ENCODE measurements around the gene STEAP1B. TPM values are rescaled to one million over a fixed set of nuclear protein-coding genes. Genes with fewer than 3 reads are reported as not detected.

STEAP1B gene
- total and polyA plus RNA-seq, 4 donors = 0.06 to 0.28 (median 0.08) TPM; not detected in 1

DNA sequence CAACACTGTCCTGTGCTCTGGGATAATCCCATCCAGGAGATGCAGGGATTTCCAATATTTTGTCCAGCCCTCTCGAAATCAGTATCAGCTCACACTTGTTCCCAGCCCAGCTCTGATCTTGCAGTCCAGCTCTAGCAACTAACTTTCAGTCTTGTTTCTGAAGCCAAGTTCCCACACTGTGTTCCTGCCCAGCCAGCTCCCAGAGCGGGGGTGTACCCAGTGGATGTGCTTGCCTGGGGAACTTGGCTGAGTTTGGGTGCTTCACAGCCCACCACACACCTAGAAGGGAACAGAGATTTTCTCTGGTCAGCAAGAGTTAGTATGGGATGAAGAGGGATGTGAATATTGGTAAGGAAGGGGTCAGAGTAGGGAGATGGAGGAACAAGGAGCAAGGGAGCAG, 85.6 kb downstream of the STEAP1B start:
- Histone ChIP-seq H3K36me3 (ENCODE audit: control insufficient read depth in 4 of 4, insufficient read depth in 3 of 4, low read depth in 1 of 4, low read length in 3 of 4) (no peaks in the 10 kb centered on the region), H3K4me1 (ENCODE audit: control insufficient read depth in 4 of 4, insufficient read depth in 4 of 4, low read length in 3 of 4) (no peaks in the 10 kb centered on the region), H3K9ac (ENCODE audit: low read depth in 1 of 2, low read length in 2 of 2) (no peak overlapping the region), H3K4me3 (ENCODE audit: low read depth in 1 of 3, low read length in 3 of 3) (no peak overlapping the region), H3K27me3 (ENCODE audit: control insufficient read depth in 4 of 4, insufficient read depth in 4 of 4, low read length in 3 of 4) (no peaks in the 10 kb centered on the region), H3K27ac (ENCODE audit: low read depth in 1 of 2, low read length in 2 of 2) (no peak overlapping the region), H3K9me3 (ENCODE audit: control insufficient read depth in 4 of 4, low read length in 3 of 4) (no peaks in the 10 kb centered on the region)
- TF ChIP-seq NR2F2 (IDR thresholded peaks at IDR 0.05) = no peak
- no peak for DNase-seq (ENCODE audit: low spot score)
- 88% methylated on average over 2 of the region's 2 CpGs for WGBS

DNA sequence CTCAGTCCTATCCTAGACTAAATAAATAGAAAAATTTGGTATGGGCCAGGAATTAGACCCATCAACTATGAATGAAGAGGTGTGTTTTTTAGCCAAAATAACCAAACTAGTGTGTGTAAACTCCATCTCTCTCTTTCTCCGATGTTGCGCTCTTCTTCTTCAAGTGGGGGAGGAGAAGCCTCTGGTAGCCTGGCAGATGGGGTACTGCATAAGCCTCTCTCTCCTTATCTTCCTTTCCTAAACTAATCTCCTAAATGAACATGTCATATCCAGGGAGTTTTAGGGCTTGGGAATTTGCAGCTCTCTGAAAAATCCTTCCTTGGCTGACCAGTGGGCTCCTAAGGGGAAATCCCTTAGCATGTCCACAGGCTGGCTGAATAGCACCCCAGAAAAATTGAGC, 86.8 kb downstream of the STEAP1B start:
- Histone ChIP-seq H3K36me3 (ENCODE audit: control insufficient read depth in 4 of 4, insufficient read depth in 3 of 4, low read depth in 1 of 4, low read length in 3 of 4) (no peaks in the 10 kb centered on the region), H3K27ac (ENCODE audit: low read depth in 1 of 2, low read length in 2 of 2) (no peak overlapping the region), H3K4me3 (ENCODE audit: low read depth in 1 of 3, low read length in 3 of 3) (no peak overlapping the region), H3K27me3 (ENCODE audit: control insufficient read depth in 4 of 4, insufficient read depth in 4 of 4, low read length in 3 of 4) (no peaks in the 10 kb centered on the region), H3K9ac (ENCODE audit: low read depth in 1 of 2, low read length in 2 of 2) (no peak overlapping the region), H3K9me3 (ENCODE audit: control insufficient read depth in 4 of 4, low read length in 3 of 4) (no peaks in the 10 kb centered on the region), H3K4me1 (ENCODE audit: control insufficient read depth in 4 of 4, insufficient read depth in 4 of 4, low read length in 3 of 4) (no peaks in the 10 kb centered on the region)
- 99% methylated on average over 2 of the region's 2 CpGs for WGBS
- TF ChIP-seq, protein P1, sequence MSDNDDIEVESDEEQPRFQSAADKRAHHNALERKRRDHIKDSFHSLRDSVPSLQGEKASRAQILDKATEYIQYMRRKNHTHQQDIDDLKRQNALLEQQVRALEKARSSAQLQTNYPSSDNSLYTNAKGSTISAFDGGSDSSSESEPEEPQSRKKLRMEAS (IDR thresholded peaks at IDR 0.05) = no peak
- no peak for TF ChIP-seq NR2F2 (IDR thresholded peaks at IDR 0.05)
- no peak for TF ChIP-seq HNF4G (IDR thresholded peaks at IDR 0.05)
- TF ChIP-seq GABPA (IDR thresholded peaks at IDR 0.05 in 1 of 2, conservative IDR thresholded peaks at IDR 0.05 in 1 of 2) = no peak
- no peak for TF ChIP-seq RAD21 (IDR thresholded peaks at IDR 0.05)
- no peak for TF ChIP-seq HNF4A (conservative IDR thresholded peaks at IDR 0.05)
- TF ChIP-seq, protein P2, sequence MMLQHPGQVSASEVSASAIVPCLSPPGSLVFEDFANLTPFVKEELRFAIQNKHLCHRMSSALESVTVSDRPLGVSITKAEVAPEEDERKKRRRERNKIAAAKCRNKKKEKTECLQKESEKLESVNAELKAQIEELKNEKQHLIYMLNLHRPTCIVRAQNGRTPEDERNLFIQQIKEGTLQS (IDR thresholded peaks at IDR 0.05) = no peak
- TF ChIP-seq SP1 (IDR thresholded peaks at IDR 0.05) = no peak
- DNase-seq (ENCODE audit: low spot score) = no peak

DNA sequence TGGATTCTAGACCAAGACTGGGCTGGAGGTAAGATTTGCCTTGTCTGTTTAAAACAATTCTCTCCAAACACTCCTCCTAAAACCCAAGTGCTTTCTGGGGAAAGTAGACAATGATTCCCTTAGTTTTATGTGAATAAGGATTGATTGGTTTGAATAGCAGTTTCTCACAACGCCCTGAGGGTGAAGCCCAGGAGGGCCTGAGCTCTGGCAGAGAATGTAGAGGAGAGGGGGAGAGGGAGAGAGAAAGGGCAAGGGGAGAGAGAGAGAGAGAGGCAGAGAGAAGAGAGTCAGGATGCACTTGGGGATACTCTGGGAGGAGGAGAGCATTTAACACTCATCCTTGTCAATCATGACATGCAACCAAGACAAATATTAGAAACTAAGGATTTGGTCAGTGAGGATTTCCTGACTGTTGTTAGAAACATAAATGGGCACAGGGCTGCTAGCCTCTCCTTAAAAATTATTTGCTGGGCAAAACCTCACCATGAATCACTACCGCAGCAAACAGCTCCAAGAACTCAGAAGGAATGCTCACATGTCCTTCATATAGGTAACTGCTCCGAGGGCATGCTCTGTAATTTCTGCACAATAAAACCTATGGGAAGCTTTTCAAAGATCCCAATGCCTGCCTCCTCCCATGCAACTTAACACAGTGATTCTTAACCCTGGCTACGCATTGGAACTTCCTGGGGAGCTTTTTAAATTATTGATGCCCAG, 87.9 kb downstream of the STEAP1B start:
- Histone ChIP-seq H3K9ac (ENCODE audit: low read depth in 1 of 2, low read length in 2 of 2) (no peak overlapping the region), H3K4me3 (ENCODE audit: low read depth in 1 of 3, low read length in 3 of 3) (no peak overlapping the region), H3K27me3 (ENCODE audit: control insufficient read depth in 4 of 4, insufficient read depth in 4 of 4, low read length in 3 of 4) (no peaks in the 10 kb centered on the region), H3K4me1 (ENCODE audit: control insufficient read depth in 4 of 4, insufficient read depth in 4 of 4, low read length in 3 of 4) (no peaks in the 10 kb centered on the region), H3K36me3 (ENCODE audit: control insufficient read depth in 4 of 4, insufficient read depth in 3 of 4, low read depth in 1 of 4, low read length in 3 of 4) (no peaks in the 10 kb centered on the region), H3K27ac (ENCODE audit: low read depth in 1 of 2, low read length in 2 of 2) (no peak overlapping the region), H3K9me3 (ENCODE audit: control insufficient read depth in 4 of 4, low read length in 3 of 4) (no peaks in the 10 kb centered on the region)
- WGBS = 85% methylated on average over 4 of the region's 4 CpGs
- no peak for DNase-seq (ENCODE audit: low spot score)
- no peak for TF ChIP-seq FOXA1 (IDR thresholded peaks at IDR 0.05)
- TF ChIP-seq HNF4G (IDR thresholded peaks at IDR 0.05) = no peak
- TF ChIP-seq, protein P3, sequence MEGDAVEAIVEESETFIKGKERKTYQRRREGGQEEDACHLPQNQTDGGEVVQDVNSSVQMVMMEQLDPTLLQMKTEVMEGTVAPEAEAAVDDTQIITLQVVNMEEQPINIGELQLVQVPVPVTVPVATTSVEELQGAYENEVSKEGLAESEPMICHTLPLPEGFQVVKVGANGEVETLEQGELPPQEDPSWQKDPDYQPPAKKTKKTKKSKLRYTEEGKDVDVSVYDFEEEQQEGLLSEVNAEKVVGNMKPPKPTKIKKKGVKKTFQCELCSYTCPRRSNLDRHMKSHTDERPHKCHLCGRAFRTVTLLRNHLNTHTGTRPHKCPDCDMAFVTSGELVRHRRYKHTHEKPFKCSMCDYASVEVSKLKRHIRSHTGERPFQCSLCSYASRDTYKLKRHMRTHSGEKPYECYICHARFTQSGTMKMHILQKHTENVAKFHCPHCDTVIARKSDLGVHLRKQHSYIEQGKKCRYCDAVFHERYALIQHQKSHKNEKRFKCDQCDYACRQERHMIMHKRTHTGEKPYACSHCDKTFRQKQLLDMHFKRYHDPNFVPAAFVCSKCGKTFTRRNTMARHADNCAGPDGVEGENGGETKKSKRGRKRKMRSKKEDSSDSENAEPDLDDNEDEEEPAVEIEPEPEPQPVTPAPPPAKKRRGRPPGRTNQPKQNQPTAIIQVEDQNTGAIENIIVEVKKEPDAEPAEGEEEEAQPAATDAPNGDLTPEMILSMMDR (IDR thresholded peaks at IDR 0.05; ENCODE audit: low read depth, low read length, missing input control) = no peak
- TF ChIP-seq, protein P4, sequence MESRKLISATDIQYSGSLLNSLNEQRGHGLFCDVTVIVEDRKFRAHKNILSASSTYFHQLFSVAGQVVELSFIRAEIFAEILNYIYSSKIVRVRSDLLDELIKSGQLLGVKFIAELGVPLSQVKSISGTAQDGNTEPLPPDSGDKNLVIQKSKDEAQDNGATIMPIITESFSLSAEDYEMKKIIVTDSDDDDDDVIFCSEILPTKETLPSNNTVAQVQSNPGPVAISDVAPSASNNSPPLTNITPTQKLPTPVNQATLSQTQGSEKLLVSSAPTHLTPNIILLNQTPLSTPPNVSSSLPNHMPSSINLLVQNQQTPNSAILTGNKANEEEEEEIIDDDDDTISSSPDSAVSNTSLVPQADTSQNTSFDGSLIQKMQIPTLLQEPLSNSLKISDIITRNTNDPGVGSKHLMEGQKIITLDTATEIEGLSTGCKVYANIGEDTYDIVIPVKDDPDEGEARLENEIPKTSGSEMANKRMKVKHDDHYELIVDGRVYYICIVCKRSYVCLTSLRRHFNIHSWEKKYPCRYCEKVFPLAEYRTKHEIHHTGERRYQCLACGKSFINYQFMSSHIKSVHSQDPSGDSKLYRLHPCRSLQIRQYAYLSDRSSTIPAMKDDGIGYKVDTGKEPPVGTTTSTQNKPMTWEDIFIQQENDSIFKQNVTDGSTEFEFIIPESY (IDR thresholded peaks at IDR 0.05) = no peak
- TF ChIP-seq, protein P1 (IDR thresholded peaks at IDR 0.05) = no peak
- TF ChIP-seq YY1 (IDR thresholded peaks at IDR 0.05) = no peak
- TF ChIP-seq, protein P5, sequence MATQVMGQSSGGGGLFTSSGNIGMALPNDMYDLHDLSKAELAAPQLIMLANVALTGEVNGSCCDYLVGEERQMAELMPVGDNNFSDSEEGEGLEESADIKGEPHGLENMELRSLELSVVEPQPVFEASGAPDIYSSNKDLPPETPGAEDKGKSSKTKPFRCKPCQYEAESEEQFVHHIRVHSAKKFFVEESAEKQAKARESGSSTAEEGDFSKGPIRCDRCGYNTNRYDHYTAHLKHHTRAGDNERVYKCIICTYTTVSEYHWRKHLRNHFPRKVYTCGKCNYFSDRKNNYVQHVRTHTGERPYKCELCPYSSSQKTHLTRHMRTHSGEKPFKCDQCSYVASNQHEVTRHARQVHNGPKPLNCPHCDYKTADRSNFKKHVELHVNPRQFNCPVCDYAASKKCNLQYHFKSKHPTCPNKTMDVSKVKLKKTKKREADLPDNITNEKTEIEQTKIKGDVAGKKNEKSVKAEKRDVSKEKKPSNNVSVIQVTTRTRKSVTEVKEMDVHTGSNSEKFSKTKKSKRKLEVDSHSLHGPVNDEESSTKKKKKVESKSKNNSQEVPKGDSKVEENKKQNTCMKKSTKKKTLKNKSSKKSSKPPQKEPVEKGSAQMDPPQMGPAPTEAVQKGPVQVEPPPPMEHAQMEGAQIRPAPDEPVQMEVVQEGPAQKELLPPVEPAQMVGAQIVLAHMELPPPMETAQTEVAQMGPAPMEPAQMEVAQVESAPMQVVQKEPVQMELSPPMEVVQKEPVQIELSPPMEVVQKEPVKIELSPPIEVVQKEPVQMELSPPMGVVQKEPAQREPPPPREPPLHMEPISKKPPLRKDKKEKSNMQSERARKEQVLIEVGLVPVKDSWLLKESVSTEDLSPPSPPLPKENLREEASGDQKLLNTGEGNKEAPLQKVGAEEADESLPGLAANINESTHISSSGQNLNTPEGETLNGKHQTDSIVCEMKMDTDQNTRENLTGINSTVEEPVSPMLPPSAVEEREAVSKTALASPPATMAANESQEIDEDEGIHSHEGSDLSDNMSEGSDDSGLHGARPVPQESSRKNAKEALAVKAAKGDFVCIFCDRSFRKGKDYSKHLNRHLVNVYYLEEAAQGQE (IDR thresholded peaks at IDR 0.05) = no peak
- no peak for TF ChIP-seq FOXA2 (IDR thresholded peaks at IDR 0.05)

Measured in liver (tissue), 9 donors.